ENCODE results near the gene INPP5D.
A peak's percentile ranks its signal among the peaks of the same experiment; 100 is the strongest.

The INPP5D gene

DNA sequence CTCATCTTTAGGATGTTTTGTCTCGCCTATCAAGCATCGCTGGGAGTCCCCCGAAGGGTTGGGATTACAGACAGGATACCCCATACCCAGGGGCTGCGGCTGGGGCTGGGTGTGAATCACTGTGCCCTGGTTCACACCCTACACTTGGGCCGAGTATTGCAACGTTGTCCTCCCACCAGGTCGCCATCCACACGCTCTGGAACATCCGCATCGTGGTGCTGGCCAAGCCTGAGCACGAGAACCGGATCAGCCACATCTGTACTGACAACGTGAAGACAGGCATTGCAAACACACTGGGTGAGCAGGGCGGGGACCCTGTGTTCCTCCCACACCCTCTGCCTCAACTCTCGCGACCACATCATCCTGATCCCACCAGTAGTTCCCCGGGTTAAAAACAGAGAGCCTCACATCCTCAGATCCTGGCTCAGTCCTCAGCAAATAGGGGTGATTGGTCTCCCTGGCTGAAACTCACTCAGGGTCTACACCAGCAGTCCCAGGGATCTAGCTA is 104.0 kb downstream of the INPP5D start:
- Histone ChIP-seq H3K27ac (replicated peaks) (peak overlapping the region; percentile 96), H3K4me3 (replicated peaks; ENCODE audit: insufficient read depth, low read length) (no peak overlapping the region), H3K27me3 (ENCODE audit: insufficient read depth, poor library complexity, severe bottlenecking) (no peaks in the 10 kb centered on the region)
- DNase-seq (ENCODE audit: low read depth in 1 of 2, low spot score in 1 of 2): no peak
- no peak for TF ChIP-seq POLR2AphosphoS5 (IDR thresholded peaks at IDR 0.05; ENCODE audit: low read depth)
- TF ChIP-seq, protein P1, sequence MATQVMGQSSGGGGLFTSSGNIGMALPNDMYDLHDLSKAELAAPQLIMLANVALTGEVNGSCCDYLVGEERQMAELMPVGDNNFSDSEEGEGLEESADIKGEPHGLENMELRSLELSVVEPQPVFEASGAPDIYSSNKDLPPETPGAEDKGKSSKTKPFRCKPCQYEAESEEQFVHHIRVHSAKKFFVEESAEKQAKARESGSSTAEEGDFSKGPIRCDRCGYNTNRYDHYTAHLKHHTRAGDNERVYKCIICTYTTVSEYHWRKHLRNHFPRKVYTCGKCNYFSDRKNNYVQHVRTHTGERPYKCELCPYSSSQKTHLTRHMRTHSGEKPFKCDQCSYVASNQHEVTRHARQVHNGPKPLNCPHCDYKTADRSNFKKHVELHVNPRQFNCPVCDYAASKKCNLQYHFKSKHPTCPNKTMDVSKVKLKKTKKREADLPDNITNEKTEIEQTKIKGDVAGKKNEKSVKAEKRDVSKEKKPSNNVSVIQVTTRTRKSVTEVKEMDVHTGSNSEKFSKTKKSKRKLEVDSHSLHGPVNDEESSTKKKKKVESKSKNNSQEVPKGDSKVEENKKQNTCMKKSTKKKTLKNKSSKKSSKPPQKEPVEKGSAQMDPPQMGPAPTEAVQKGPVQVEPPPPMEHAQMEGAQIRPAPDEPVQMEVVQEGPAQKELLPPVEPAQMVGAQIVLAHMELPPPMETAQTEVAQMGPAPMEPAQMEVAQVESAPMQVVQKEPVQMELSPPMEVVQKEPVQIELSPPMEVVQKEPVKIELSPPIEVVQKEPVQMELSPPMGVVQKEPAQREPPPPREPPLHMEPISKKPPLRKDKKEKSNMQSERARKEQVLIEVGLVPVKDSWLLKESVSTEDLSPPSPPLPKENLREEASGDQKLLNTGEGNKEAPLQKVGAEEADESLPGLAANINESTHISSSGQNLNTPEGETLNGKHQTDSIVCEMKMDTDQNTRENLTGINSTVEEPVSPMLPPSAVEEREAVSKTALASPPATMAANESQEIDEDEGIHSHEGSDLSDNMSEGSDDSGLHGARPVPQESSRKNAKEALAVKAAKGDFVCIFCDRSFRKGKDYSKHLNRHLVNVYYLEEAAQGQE (IDR thresholded peaks at IDR 0.05; ENCODE audit: insufficient replicate concordance, low read depth): no peak
- TF ChIP-seq, protein P2, sequence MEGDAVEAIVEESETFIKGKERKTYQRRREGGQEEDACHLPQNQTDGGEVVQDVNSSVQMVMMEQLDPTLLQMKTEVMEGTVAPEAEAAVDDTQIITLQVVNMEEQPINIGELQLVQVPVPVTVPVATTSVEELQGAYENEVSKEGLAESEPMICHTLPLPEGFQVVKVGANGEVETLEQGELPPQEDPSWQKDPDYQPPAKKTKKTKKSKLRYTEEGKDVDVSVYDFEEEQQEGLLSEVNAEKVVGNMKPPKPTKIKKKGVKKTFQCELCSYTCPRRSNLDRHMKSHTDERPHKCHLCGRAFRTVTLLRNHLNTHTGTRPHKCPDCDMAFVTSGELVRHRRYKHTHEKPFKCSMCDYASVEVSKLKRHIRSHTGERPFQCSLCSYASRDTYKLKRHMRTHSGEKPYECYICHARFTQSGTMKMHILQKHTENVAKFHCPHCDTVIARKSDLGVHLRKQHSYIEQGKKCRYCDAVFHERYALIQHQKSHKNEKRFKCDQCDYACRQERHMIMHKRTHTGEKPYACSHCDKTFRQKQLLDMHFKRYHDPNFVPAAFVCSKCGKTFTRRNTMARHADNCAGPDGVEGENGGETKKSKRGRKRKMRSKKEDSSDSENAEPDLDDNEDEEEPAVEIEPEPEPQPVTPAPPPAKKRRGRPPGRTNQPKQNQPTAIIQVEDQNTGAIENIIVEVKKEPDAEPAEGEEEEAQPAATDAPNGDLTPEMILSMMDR (IDR thresholded peaks at IDR 0.05; ENCODE audit: insufficient read depth, low read length): no peak

DNA sequence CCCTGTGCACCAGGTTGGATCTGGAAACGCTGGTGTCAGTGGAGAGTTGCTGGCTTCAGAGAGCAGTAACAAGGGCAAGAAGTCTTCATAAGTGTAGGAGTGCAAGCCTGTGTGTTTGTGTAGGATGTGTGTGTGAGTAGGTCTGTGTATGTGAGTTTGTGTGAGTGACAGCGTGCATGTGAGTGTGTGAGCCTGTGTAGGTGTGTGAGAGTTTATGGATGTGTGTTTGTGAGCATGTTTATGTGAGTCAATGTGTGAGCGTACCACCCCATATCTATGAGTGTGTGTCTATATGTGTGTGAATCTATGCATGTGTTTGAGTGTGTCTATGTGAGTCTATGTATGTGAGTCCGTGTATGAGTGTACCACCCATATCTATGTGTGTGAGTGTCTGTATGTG is 104.8 kb downstream of the INPP5D start:
- no peak overlapping the region for H3K4me3 ChIP-seq (replicated peaks; ENCODE audit: insufficient read depth, low read length)
- H3K27me3 ChIP-seq (ENCODE audit: insufficient read depth, poor library complexity, severe bottlenecking): no peaks in the 10 kb centered on the region
- peak overlapping the region; percentile 96 for H3K27ac ChIP-seq (replicated peaks)
- no peak for DNase-seq (ENCODE audit: low read depth in 1 of 2, low spot score in 1 of 2)
- TF ChIP-seq, protein P2 (IDR thresholded peaks at IDR 0.05; ENCODE audit: insufficient read depth, low read length): no peak
- TF ChIP-seq GABPA (IDR thresholded peaks at IDR 0.05; ENCODE audit: low read depth): no peak
- TF ChIP-seq SPI1 (IDR thresholded peaks at IDR 0.05; ENCODE audit: borderline replicate concordance, low read depth): no peak
- TF ChIP-seq, protein P1 (IDR thresholded peaks at IDR 0.05; ENCODE audit: insufficient replicate concordance, low read depth): no peak
- TF ChIP-seq POLR2AphosphoS5 (IDR thresholded peaks at IDR 0.05; ENCODE audit: low read depth): no peak

DNA sequence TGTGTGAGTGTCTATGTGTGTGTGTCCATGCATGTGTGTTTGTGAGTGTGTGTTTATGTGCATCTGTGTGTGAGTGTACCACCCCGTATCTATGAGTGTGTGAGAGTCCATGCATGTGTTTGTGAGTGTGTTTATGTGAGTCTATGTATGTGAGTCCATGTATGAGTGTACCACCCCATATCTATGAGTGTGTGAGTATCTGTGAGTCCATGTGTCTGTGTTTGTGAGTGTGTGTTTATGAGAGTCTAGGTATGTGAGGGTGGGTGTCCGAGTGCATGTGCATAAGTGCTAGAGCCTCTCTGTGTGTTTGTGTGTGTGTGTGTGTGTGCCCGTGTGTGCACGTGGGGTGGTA is 105.4 kb downstream of the INPP5D start:
- TF ChIP-seq, protein P1 (IDR thresholded peaks at IDR 0.05; ENCODE audit: insufficient replicate concordance, low read depth): no peak
- no peak for TF ChIP-seq GABPA (IDR thresholded peaks at IDR 0.05; ENCODE audit: low read depth)
- TF ChIP-seq POLR2AphosphoS5 (IDR thresholded peaks at IDR 0.05; ENCODE audit: low read depth): no peak
- TF ChIP-seq, protein P2 (IDR thresholded peaks at IDR 0.05; ENCODE audit: insufficient read depth, low read length): no peak
- TF ChIP-seq SPI1 (IDR thresholded peaks at IDR 0.05; ENCODE audit: borderline replicate concordance, low read depth): no peak
- H3K27me3 ChIP-seq (ENCODE audit: insufficient read depth, poor library complexity, severe bottlenecking): no peaks in the 10 kb centered on the region
- no peak overlapping the region for H3K4me3 ChIP-seq (replicated peaks; ENCODE audit: insufficient read depth, low read length)
- peak overlapping the region; percentile 96 for H3K27ac ChIP-seq (replicated peaks)
- DNase-seq (ENCODE audit: low read depth in 1 of 2, low spot score in 1 of 2): no peak

All from HL-60 (cell line).